HG03432 (cell line): ENCODE data around the gene CENPH.
"Not testable (repeated sequence)": the region's sequence is repeated elsewhere in the genome, so short reads cannot be mapped to it uniquely, and the experiment has no call there.

ENCODE experiments used
- ATAC-seq: cut with Tn5 transposase; IDR thresholded peaks from one replicate; pipeline ENCODE4 v1.9.1; 2021; ENCODE audit warnings: mild to moderate bottlenecking, moderate library complexity; ENCODE audit not compliant: unreplicated experiment

The CENPH gene

GRCh38 chr5:69189162-69190086 lies at the start of gene CENPH:
CENPH (plus strand) TSS chr5:69189583; CDS start chr5:69189635, 52 bp downstream.
- peak; percentile 96 for ATAC-seq

GRCh38 chr5:69140239-69140638 lies 49.1 kb upstream of the CENPH start:
- not testable (repeated sequence) for ATAC-seq

- no peak for ATAC-seq
Measured at GRCh38 chr5:69140827-69141226, 48.6 kb upstream of the CENPH start.

GRCh38 chr5:69148576-69148975 lies 40.8 kb upstream of the CENPH start:
- ATAC-seq = not testable (repeated sequence)

- no peak for ATAC-seq
Measured at GRCh38 chr5:69148981-69149675, 40.3 kb upstream of the CENPH start.

GRCh38 chr5:69149676-69150010 lies 39.7 kb upstream of the CENPH start:
- no peak for ATAC-seq

- ATAC-seq = no peak
Measured at GRCh38 chr5:69152731-69153130, 36.7 kb upstream of the CENPH start.

- no peak for ATAC-seq
Measured at GRCh38 chr5:69156456-69156855, 32.9 kb upstream of the CENPH start.

- no peak for ATAC-seq
Measured at GRCh38 chr5:69158039-69158438, 31.3 kb upstream of the CENPH start.

GRCh38 chr5:69160651-69161050 lies 28.7 kb upstream of the CENPH start:
- ATAC-seq = no peak

GRCh38 chr5:69166686-69167492 lies 22.5 kb upstream of the CENPH start, which contains the start of gene CCNB1:
CCNB1 (plus strand) TSS chr5:69167150; CDS start chr5:69167263, 113 bp downstream.
- peak; percentile 100 for ATAC-seq

GRCh38 chr5:69167493-69167855 lies 21.9 kb upstream of the CENPH start:
- no peak for ATAC-seq

GRCh38 chr5:69167929-69168328 lies 21.5 kb upstream of the CENPH start:
- no peak for ATAC-seq

- no peak for ATAC-seq
Measured at GRCh38 chr5:69170495-69170894, 18.9 kb upstream of the CENPH start.

GRCh38 chr5:69170969-69171368 lies 18.4 kb upstream of the CENPH start:
- no peak for ATAC-seq

GRCh38 chr5:69181659-69182293 lies 7.6 kb upstream of the CENPH start:
- ATAC-seq = not testable (repeated sequence)

- no peak for ATAC-seq
Measured at GRCh38 chr5:69184621-69185020, 4.8 kb upstream of the CENPH start.

- ATAC-seq = no peak
Measured at GRCh38 chr5:69187342-69187741, 2.0 kb upstream of the CENPH start.

GRCh38 chr5:69188811-69189161 lies 597 bp upstream of the CENPH start:
- ATAC-seq = peak; percentile 3

- ATAC-seq = no peak
Measured at GRCh38 chr5:69202497-69202896, 13.1 kb downstream of the CENPH start.
